ENCODE measurements around the gene VPS25. TPM values are rescaled to one million over a fixed set of nuclear protein-coding genes. Genes with fewer than 3 reads are reported as not detected.
A peak's percentile ranks its signal among the peaks of the same experiment; 100 is the strongest.

Gene VPS25
- total and polyA plus RNA-seq, 8 donors: 4.1 to 79.6 (median 46.5) TPM

GRCh38 chr17:42772945-42773289, 332 bp upstream of the VPS25 start:
- peak overlapping the region; percentile 86 to 92 (median 88) for H3K27ac ChIP-seq
- H3K4me1 ChIP-seq: peaks cover 6 to 21% (median 20%) of the 10 kb centered on the region in 4 donors
- H3K36me3 ChIP-seq: peaks cover 29 to 32% (median 30%) of the 10 kb centered on the region in 4 donors
- no peaks in the 10 kb centered on the region for H3K27me3 ChIP-seq
- H3K4me3 ChIP-seq: peak overlapping the region; percentile 72 to 82 (median 80)
- DNase-seq: no peak
- WGBS, 5 donors: 2 to 7% (median 2%) methylated on average over 3 of the region's 3 CpGs
- TF ChIP-seq POLR2A (IDR thresholded peaks at IDR 0.05): no peak
- no peak for TF ChIP-seq POLR2AphosphoS5 (IDR thresholded peaks at IDR 0.05)
- TF ChIP-seq EP300 (IDR thresholded peaks at IDR 0.05): no peak
- TF ChIP-seq CTCF (IDR thresholded peaks at IDR 0.05): no peak
- H3K9me3 ChIP-seq: no peaks in the 10 kb centered on the region
- intact Hi-C loops (cut with DNase I; ENCODE audit: low total_unique reads): no loop called here

- TF ChIP-seq CTCF (IDR thresholded peaks at IDR 0.05) (no peak), EP300 (IDR thresholded peaks at IDR 0.05) (no peak), POLR2AphosphoS5 (IDR thresholded peaks at IDR 0.05) (no peak), POLR2A (IDR thresholded peaks at IDR 0.05) (no peak)
- intact Hi-C loops (cut with DNase I; ENCODE audit: low total_unique reads): no loop called here
- H3K27ac ChIP-seq: peak overlapping the region in 4 of 5 donors; percentile 86 to 92 (median 88)
Observed at GRCh38 chr17:42774066-42774745, 957 bp downstream of the VPS25 start.

GRCh38 chr17:42775534-42776098, 2.4 kb downstream of the VPS25 start:
- no peak for DNase-seq
- no peak overlapping the region for H3K27ac ChIP-seq
- H3K4me3 ChIP-seq: no peak overlapping the region
- H3K36me3 ChIP-seq: peaks cover 46 to 50% (median 48%) of the 10 kb centered on the region in 4 donors
- H3K27me3 ChIP-seq: peaks cover 0 to 9% (median 8%) of the 10 kb centered on the region in 3 donors
- WGBS, 5 donors: 60 to 76% (median 68%) methylated on average over 3 of the region's 3 CpGs
- peaks cover 17 to 35% (median 32%) of the 10 kb centered on the region in 4 donors for H3K4me1 ChIP-seq
- H3K9me3 ChIP-seq: no peaks in the 10 kb centered on the region
- TF ChIP-seq POLR2A (IDR thresholded peaks at IDR 0.05) (no peak), CTCF (IDR thresholded peaks at IDR 0.05) (no peak), POLR2AphosphoS5 (IDR thresholded peaks at IDR 0.05) (no peak), EP300 (IDR thresholded peaks at IDR 0.05) (no peak)
- intact Hi-C loops (cut with DNase I; ENCODE audit: low total_unique reads): no loop called here

More at GRCh38 chr17:42774066-42774745, 957 bp downstream of the VPS25 start:
- 69 to 79% (median 76%) methylated on average over 3 of the region's 3 CpGs for WGBS, 5 donors
- DNase-seq: no peak
- Histone ChIP-seq H3K9me3 (no peaks in the 10 kb centered on the region), H3K4me1 (peaks cover 6 to 21% (median 20%) of the 10 kb centered on the region in 4 donors), H3K27me3 (no peaks in the 10 kb centered on the region), H3K36me3 (peaks cover 42 to 45% (median 43%) of the 10 kb centered on the region in 4 donors), H3K4me3 (peak overlapping the region; percentile 72 to 82 (median 80))

GRCh38 chr17:42778570-42778969, 5.3 kb downstream of the VPS25 start:
- no peak overlapping the region for H3K4me3 ChIP-seq
- intact Hi-C loops (cut with DNase I; ENCODE audit: low total_unique reads): no loop called here
- DNase-seq: no peak
- H3K27ac ChIP-seq: no peak overlapping the region
- no peak for TF ChIP-seq POLR2AphosphoS5 (IDR thresholded peaks at IDR 0.05)
- no peak for TF ChIP-seq CTCF (IDR thresholded peaks at IDR 0.05)
- TF ChIP-seq EP300 (IDR thresholded peaks at IDR 0.05): no peak
- no peak for TF ChIP-seq POLR2A (IDR thresholded peaks at IDR 0.05)
- peaks cover 4 to 39% (median 30%) of the 10 kb centered on the region in 3 donors for H3K27me3 ChIP-seq
- H3K4me1 ChIP-seq: peaks cover 28 to 46% (median 39%) of the 10 kb centered on the region in 4 donors
- H3K9me3 ChIP-seq: no peaks in the 10 kb centered on the region
- H3K36me3 ChIP-seq: peaks cover 46 to 50% (median 48%) of the 10 kb centered on the region in 4 donors
- WGBS, 5 donors: 80 to 91% (median 82%) methylated on average over 5 of the region's 5 CpGs
